Medulla oblongata (tissue), 1 donor: ENCODE results near the gene ENTPD7.
A peak's percentile ranks its signal among the peaks of the same experiment; 100 is the strongest.
"Not testable (repeated sequence)": the region's sequence is repeated elsewhere in the genome, so short reads cannot be mapped to it uniquely, and the experiment has no call there.

Source experiments
- DNase-seq: peaks from one replicate; pipeline ENCODE4 v3.0.0-alpha.2; 2015; ENCODE audit errors: extremely low spot score

ENTPD7 gene, protein sequence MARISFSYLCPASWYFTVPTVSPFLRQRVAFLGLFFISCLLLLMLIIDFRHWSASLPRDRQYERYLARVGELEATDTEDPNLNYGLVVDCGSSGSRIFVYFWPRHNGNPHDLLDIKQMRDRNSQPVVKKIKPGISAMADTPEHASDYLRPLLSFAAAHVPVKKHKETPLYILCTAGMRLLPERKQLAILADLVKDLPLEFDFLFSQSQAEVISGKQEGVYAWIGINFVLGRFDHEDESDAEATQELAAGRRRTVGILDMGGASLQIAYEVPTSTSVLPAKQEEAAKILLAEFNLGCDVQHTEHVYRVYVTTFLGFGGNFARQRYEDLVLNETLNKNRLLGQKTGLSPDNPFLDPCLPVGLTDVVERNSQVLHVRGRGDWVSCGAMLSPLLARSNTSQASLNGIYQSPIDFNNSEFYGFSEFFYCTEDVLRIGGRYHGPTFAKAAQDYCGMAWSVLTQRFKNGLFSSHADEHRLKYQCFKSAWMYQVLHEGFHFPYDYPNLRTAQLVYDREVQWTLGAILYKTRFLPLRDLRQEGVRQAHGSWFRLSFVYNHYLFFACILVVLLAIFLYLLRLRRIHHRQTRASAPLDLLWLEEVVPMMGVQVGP

DNA sequence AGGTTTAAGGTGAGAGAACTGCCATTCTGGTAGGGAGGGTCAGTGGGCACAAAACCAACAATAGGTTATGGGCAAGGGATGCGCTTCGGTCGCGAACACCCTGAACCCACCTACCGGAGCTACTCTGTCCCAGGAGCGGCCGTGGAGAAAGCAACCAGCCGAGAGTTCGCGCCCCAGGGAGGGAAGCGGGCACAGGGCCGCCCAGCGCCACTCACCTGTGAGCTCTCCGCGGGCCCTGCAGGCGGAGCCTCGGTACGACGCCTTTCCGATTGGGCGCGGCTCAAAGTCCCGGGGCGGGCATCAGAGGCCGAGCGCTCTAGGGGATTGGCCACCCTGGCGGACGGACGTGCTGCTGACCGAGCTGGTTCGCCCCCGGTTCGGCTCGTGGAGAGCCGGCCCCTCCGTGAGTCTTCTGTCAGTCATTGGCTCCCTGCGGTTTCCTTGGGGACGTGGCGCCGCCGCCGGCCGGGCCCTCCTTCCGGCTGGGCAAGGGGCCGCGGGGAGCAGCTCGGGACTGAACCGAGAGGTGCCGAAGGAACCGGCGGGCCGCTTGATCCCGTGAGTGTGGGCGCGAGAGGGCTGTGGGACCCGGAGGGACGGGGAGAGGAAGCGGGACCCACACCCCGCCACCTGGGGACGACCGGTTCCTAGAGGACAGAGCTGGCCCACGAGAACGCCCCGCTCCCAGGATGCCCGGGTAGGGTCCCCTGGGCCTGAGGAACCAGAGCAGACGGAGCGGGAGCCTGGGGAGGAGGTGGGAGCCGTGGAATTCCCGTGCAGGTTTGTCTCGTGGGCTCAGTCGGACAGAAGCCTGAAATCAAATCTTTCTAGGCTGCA is at the start of gene ENTPD7:
ENTPD7 (plus strand) TSS at position 479 of the 837 bp plus-strand sequence. CDS start 448 bp downstream, outside the sequence.
- peak; percentile 94 for DNase-seq

DNA sequence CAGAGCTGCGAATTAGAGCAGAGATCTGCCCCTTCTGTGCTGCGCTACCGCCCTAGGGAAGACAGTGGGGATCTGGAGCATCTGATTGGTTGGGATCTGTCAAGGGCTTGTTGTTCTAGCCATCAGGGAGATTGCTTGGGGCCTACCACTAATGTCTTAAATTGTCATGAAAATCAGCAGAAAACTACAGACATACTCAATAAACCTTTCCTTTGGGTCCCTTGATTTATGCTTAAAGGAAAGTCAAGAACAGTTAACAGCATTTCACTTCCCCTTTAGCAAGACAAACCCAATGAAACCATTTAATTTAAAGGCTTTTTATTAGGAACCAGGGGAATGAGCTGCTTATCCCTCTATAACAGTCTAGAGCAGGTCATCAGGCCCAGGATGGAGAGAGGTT is 49.1 kb upstream of the ENTPD7 start:
- no peak for DNase-seq

DNA sequence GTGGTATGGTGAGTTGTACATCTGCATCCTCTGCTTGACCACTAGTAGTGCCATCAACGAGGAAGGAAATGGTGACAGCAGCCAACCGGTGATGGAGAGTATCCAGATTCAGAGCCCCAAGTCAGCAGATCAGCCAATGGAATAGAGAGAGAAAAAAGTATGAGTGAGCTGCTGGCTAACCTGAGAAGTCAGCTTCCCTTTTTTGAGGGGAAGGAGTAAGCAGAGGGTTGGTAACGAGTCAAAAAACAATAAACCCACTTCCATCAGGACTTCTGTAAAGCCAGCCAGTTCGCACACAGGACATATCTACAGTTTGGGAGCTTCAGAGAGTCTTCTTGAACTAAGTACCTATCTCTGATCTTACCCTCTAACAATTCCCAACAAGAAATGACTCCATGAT is 48.0 kb upstream of the ENTPD7 start:
- DNase-seq: no peak

DNA sequence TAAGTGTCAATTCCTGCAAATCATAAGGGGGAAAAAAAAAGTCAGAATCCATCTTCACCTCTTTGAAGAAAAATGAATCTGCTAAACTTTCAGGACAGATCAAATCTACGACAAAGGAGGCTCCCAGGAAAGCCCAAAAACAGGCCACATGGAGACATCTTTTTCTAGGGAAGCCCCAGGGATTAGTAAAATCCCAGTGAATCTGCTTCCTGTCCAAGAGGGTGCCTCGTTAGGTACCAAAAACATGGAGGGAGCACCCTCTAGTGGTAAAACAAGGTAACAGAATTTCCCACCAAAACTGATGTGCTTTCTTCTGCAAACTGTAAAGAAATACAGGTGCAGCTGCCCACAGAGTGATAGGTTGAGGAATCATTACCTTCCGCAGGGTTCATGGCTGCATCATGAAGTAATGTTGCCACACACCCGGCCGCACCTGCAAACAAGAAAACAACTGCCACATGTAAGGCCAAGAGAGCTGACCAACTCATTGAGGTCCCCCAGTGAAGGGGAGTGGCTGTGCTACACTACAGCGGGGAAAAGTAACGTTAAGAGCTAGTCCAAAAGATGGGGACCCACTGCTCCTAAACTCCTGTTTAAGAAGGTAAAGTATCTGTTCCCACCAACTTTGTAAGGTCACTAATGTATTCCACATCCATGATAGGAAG is 47.0 kb upstream of the ENTPD7 start:
- DNase-seq: peak; percentile 74

DNA sequence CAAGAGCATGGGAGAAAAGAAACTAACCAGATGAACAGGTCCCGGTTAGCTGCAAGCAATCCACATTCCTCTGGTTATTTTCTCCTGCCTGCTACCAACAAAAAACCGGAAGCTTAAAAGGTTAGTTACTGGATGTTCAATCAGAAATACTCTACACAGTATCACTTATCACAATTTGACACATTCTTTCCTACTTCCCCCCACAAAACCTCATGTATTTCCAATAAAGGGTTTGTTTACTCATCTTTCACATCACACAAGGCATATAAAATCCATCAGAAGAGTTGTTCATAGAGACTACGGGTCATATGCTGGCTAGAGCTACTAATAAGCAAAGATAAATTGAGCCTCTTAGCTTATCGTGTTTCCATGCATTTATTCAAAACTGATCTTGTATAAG is 43.9 kb upstream of the ENTPD7 start:
- no peak for DNase-seq

DNA sequence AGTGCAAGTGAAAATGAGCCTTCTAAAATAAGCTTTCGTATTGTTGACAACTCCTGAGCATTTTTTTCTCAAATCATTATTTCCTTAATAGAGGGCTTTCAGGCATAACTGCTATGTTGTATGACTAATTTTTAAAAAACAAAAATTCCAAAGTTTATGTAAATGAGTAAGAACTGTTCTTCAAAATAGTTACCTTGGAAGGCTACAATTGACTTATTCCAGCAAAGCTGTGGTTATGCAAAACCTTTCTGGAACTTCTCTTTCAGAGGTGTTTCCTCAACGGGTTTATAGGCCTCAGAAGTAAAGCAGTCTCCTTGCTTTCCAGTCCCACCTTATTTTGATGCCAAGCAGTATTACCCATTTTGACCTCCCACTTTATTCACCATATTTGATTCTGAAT is 41.6 kb upstream of the ENTPD7 start:
- DNase-seq: no peak

DNA sequence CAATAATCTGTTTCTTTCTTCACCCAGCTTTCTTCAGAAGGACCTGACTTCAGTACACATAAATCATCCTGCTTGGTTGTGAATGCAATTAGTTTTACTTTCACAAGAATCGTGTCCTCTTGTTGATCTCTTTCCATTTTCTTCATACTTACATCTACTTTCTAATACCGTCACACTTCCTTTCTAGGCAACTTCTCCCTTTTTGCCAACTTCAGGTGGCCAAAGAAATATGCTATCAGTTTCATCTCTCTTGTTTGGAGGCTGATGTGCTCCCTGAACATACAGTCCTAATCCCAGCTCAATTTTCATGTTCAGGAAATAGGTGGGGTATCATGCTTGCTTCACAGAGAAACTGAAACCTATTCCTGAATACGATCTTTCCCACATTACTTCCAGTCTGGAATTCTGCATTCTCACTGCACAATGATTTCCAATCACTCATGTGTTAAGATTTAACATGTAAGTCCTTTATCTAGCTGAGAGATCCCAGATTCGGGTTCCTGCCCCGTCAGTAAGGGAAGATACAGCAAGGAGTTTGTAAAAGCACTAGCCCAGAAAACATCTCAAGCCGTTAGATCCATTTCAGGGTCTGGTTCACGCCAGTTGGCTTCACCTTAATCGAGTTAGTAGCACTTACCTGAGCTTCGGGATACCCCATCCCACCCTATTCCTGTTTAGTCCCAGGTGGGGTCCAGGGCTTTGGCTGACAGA is 40.1 kb upstream of the ENTPD7 start:
- DNase-seq: no peak

DNA sequence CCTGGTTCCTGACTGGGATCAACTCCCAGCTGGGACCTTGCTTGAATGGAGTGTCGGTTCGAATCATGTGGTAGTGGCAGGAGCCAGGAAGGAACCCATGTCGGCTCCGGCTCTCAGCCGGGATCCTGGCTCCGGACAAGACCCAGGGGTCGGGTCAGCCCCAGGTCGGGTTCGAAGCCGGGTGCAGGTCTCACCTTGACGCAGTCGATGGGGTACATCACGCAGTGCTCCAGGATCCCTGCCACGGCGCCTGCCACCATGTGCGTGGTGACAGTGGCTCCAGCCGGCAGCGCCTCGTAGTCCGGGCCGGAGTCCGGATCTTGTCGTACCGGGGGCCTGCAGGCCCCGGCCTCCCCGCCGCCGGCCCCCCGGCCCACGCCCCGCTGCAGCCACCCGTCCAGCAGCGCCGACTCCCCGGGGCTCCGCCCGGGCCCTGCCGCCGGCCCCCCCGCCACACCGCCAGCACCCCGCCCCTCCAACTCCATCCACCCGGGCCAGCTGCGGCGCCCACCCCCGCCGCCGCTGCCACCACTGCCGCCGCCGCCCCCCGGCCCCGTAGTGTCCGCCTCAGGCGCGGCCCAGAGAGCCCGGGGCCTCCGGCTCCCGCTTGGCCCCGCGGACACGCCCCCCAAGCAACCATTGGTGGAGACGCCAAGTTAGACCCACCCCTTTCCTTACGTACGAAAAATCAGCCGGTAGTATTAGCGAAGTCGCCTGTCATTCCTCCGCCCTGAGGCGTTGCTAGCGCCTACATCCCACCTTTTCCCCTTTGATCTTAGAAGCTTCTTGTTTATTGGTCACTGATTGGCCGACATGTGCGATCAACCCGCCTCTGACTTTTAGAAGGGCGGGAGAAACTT is 39.2 kb upstream of the ENTPD7 start, which contains the start of gene SLC25A28:
SLC25A28 (minus strand) TSS at position 589 of the 860 bp plus-strand sequence; CDS start at position 485, 104 bp downstream.
- DNase-seq: peak; percentile 100

DNA sequence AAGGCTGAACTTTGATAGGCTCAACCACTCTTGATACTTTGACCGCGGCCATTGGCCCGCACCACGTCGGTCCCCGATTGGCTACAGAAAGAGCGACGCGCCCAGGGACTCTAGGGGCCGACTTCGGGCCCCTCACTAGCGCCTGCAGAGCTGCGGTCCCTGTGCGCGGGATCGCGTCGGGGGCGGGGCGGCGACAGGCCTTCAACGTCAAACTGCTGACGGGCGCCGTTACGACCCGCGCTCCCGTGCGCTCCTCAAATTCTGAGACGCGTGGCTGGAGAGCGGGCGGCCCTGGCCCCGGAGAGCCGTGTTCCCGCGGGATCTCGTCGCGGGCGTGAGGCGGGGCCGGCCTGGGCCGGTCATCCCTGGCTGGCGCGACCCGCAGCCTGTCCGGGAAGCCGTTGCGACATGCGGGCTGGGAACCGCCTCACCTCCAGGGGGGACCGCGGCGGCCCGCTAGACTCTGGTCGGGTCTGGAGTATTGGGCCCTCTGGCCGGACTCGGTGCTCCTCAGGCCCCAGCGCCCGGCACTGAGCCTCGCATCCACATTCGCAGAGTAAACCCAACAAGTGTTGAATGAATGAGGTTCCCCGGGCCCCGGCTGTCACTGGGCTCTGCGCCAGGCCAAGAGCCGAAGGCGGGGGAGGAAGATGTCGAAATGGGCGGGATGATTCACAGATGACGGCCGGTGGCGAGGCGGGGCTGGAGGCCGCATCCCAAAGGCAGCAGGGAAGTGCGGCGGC is 38.4 kb upstream of the ENTPD7 start:
- peak; percentile 92 for DNase-seq

DNA sequence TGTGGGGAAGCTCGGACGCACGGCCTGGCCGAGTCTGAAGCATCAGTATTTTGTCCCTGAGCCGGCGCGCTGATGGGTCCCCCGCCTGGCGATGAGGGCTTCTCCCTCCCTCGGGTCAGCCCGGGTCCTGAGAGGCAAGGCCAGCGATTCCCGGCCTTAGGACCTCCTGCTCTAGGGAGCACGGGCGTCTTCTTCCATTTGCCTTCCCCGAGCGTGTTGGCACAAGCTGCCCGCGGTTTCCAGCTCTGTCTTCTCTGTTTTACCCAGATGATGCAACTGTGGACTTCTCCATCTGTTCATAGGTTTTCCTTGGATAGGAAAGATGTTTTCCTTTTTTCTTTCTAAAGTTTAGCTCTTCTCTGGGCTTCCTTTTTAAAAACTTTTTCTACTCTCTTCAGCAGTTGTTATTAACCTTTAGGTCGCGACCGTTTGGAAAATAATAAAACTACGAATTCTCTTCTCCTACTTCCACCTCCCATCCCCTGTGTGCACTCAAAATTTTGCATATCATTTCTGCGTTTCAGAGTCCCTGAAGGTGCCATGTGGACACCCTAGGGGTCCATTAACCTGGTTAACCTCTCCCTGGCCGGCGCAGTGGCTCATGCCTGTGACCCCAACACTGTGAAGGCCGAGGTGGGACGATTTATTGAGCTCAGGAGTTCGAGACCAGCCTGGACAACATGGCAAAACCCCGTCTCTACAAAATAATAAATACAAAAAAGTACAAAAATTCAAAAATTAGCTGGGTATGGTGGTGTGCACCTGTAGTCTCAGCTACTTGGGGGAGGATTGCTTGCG is 37.7 kb upstream of the ENTPD7 start:
- no peak for DNase-seq

DNA sequence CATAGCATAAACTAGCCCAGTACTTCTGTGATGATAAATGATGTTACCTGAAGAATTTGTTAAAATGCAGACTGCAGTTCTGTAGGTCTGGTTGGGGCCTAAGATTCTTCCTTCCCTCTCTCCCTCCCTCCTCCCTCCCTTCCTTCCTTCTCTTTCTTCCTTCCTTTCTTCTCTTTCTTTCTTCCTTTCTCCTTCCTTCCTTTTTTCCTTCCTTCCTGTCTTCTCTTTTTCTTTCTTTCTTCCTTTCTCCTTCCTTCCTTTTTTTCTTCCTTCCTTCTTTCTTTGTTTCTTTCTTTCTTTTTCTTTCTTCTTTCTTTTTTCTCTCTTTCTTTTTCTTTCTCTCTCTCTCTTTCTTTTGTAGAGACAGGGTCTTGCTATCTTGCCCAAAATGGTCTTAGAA is 35.4 kb upstream of the ENTPD7 start:
- no peak for DNase-seq

DNA sequence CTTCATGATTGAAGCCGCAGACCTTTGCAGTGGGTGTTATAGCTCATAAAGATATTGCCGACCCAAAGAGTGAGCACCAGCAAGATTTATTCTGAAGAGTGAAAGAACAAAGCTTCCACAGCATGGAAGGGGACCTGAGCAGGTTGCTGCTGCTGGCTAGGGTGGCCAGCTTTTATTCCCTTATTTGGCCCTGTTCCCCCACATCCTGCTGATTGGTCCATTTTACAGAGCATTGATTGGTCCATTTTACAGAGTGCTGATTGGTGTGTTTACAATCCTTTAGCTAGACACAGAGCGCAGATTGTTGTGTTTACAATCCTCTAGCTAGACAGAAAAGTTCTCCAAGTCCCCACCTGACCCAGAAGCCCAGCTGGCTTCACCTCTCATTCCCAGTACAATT is 34.2 kb upstream of the ENTPD7 start:
- not testable (repeated sequence) for DNase-seq

DNA sequence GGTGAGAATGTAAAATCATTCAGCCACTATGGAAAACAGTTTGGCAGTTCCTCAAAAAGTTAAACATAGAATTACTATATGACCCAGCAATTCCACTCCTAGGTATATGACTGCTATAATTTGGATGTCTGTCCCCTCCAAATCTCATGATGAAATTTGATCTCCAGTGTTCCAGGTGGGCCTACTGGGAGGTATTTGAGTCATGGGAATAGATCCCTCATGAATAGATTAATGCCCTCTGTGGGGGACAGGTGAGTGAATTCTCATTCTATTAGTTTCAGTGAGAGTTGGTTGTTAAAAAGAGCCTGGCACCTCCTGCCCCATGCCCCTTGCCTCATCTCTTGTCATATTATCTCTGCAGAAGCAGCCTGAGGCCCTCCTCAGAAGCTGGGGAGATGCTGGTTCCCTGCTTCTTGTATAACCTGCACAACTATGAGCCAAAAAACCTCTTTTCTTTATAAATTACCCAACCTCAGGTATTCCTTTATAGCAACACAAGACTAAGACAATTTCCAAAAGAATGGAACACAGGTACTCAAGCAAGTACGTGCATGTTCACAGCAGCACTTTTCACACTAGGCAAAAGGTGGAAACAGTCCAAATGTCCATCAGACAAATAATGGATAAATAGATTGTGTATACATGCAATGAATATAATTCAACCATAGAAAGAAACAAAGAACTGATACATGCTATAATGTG is 30.2 kb upstream of the ENTPD7 start:
- no peak for DNase-seq

DNA sequence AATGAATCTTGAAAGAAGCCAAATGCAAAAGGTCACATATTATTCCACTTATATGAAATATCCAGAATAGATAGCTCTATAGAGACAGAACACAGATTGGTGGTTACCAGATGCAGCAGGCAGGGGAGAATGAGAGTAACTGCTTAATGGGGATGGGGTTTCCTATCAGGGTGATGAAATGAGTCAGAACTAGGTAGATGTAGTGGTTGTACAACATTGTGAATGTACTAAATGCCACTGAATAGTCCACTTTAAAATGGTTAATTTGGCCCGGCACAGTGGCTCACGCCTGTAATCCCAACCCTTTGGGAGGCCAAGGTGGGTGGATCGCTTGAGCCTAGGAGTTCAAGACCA is 29.7 kb upstream of the ENTPD7 start:
- no peak for DNase-seq

DNA sequence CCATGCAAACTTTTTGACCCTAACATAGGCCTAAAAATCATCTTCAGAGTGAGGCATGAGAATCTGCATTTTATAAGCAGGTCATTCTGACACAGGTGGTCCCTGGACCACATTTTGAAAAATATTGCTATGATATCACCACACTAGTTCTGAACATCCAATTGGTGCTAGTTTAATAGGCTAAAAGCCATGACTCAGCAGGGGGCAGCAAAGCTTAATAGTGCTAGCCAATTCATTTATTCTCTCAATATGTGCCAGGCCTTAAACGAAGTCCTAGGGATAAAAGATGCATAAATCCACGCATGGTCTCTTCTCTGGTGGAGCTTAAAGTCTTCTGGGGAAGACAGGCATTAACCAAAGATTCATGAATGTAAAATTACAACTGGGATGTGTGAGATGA is 28.9 kb upstream of the ENTPD7 start:
- no peak for DNase-seq

DNA sequence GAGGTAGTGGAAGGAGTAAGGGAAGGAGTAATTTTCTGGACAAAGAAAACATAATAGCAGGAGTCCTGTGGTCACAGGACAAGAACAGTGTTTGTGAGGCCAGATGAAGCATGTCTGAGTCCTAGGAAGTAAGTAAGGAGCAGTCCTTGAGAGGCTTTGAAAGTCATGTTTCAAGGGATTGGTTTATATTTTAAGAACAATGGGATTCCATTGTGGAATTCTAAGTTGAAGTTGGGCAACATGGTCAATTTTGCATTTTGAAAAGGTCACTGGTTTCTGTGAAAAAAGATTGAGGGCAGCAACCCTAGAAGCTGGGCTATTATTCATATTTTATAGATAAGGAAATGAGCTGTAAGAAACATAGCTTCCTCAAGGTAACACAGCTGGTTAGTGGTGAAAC is 28.3 kb upstream of the ENTPD7 start:
- no peak for DNase-seq

DNA sequence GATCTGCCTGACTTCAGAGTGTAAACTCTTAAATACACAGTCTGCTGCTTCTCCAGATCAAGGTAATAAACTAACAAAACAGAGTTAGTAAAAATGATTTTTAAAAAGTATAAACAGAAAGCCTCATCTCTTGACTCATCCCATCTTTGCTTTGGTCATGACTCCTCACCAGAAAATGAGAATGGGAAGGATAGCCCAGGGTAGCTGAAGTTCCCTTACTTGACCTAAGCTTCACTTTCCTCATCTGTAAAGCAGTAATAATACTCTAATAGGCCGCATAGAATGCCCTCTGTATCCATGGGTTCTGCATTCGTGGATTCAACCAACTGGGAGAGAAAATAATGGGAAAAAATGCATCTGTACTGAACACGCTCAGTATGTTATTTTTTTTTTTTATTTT is 27.8 kb upstream of the ENTPD7 start:
- no peak for DNase-seq

DNA sequence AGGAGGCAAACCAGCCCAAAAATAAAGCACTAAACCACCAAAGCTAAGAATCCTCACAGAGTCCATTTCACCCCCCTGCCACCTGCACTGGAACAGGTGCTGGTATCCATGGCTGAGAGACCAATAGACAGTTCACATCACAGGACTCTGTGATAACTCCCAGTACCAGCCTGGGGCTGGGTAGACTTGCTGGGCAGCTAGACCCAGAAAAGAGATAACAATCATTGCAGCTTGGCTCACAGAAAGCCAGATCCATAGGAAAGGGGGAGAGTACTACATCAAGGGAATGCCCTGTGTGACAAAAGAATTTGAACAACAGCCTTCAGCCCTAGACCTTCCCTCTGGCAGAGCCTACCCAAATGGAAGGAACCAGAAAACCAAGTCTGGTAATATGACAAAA is 25.5 kb upstream of the ENTPD7 start:
- no peak for DNase-seq
